GM18519 (cell line): ENCODE data around the gene TRPM5.

Experiments
- ATAC-seq: cut with Tn5 transposase; IDR thresholded peaks from one replicate; pipeline ENCODE4 v1.9.1; 2021; ENCODE audit warnings: mild to moderate bottlenecking, moderate library complexity; ENCODE audit not compliant: unreplicated experiment, low FRiP score

TRPM5 gene

DNA sequence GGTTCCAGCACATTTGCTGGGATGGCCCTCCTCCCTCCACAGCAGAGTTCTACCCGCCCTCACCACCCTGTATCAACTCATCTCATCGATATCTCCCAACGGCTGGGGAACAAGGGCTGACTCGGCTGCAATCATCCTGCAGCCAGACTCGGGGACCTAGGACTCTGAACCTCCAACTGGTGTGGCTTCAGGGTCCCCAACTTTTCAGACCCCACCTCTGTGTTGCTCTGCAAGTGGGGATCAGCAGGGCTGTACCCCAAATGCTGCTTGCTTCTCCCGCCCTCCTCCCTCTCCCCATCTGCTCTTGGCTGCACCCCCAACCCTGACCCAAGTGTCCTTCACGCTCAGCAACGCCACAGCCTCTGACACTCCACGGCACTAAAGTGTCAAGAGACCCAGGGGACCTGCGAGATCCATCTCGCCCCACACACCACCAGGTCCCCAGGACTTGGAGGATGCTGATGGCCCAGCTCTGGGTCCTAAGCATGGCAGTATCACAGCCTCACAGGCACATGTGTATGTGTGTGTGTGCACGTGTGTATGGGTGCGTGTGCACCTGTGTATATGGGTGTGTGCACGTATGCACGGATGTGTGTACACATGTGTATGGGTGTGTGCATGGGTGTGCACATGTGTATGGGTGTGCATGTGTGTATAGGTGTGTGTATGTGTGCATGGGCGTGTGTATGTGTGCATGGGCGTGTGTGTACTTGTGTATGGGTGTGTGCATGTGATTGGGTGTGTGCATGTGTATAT lies 26.9 kb upstream of the TRPM5 start:
- no peak for ATAC-seq

DNA sequence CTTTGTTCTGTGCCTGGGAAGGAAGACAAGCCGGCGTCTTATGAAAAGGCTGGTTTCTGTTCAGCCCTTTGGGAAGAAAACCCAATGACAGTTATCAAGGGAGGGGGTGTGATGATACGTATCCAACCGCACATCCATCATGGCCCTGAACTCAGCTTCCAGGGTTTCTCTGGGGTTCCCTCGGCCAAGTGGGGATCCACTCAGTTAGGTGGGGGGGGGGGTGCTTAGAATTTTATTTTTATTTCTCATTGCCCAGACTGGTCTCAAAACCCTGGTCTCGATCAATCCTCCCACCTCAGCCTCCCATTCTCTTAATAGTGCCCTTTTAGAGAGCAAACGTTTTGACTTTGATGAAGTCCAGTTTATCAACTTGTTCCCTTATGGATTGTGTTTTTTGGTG lies 26.2 kb upstream of the TRPM5 start:
- no peak for ATAC-seq

DNA sequence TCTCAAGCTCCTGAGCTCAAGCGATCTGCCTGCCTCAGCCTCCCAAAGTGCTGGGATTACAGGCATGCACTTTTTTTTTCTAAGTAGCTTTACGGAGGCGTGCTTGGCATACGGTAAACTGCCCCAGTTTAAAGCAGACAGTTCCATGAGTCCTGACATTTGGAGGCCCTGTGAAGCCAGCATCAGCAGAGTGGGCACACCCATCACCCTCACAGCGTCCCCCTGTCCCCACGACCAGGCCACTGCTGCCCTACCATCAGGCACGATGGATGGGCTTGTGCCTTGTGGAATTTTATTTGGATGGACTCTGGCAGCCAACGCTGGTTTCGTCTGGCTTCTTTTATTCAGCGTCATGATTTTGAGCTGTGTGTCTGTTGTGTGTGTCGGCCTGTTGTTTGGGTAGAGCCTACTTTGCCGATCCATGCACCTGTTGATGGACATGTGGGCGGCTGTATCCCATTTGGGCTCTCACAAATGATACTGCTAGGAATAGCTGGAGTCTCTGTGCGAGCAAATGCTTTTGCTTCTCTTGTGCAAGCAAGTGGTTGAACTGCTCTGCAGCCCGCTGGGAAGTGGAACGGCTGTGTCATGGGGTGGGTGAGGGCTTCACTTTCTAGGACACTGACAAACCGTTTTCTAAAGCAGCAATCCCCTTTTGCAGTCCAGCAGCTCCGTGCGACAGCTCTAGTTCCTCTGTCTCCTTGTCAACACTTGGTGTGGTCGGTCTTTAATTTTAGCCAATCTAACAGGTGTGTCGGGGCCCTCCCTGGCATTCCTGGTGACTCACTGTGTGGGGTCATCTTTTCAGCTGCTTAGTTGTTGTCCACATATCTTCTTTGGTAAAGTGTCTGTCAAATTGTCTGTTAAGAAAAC lies 24.3 kb upstream of the TRPM5 start:
- ATAC-seq, result no peak

DNA sequence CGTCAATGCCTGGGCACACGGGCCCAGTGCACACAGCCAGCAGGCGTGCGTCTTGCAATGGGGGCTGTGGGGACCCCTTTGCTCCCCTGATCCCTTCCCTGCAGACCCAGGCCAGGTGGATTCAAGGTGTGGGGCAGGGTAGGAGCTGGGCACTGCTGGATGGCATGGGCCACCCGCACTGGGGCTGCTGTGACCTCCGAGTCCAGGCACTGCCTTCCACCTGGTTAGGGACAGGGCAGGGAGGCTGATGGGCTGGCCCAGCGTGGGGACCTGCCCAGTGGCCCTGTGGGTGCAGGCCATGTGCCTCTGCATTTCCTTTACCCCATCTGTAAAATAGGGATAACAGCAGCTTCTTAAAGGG lies 23.4 kb upstream of the TRPM5 start:
- ATAC-seq, result no peak

DNA sequence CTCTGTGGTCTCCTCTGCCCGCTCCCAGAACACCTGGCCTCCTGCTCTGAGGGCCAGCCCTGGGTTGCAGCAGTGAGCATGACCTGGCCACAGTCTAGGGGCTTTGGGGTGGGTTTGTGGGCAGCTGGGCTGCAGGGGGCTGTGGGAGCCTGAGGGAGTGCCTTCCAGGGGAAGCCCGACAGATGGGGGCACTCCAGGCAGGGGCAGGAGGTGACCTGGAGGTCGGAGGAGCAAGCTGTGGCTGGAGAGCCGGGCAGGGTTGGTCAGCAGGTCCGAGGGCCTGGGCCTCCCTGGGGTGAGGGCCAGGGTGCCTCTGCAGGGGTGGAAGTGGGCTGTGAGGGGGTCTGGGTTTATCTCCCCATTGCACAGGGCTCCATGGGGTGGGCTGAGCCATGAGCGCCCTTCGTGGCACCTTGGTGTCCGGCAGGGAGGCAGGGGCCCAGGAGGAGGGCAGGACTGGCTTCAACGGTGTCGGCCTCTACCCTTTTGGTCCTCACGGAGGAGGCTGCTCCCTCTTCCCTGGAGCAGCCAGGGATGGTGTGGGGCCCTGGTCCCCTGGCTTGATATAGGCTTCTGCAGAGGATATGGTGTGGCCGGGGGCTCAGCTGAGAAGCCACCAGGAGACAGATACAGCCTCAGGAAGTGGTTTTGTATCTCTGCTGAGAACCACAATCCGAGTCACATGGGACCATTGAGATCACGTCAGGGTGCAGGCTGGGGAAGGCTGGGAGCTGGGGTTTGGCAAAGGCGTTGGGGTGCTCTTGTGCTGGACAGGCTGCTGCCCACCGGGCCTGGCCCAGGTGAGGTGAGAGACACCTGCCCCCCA lies 22.8 kb upstream of the TRPM5 start:
- no peak for ATAC-seq

DNA sequence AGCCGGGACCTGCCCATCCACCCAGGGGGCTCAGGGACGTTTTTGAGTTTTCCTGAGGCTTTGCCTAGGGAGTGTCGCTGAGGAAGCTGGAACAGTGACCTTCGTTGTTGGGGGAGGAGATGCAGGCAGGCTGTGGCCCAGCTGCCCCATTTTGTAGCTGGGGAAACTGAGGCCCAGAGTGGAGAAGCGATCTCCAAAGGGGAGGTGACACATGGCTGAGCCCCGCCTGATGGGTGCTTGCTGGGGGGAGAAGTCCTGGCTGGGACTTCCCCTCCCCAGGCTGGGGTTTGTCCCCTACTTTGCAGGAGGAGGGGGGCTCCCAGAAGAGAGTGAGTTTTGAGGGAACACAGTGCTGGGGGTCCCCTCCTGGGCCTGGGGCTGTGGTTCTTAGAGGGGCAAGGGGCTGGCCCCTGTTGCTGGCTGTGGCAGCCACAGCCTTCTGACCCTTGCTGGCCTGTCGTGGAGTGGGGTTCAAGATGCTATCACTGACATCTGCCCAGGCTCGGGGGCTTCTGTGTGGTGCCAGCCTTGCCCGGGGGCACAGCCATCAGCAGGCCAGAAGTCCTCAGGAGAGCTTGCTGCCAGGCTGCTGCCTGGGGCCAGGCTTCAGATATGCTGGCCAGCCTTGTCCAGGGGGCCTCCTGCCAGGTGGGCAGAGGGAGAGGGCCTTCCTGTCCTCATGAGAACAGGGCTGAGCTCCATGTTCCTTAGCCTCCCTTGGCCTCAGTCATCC lies 21.9 kb upstream of the TRPM5 start:
- ATAC-seq, result no peak

DNA sequence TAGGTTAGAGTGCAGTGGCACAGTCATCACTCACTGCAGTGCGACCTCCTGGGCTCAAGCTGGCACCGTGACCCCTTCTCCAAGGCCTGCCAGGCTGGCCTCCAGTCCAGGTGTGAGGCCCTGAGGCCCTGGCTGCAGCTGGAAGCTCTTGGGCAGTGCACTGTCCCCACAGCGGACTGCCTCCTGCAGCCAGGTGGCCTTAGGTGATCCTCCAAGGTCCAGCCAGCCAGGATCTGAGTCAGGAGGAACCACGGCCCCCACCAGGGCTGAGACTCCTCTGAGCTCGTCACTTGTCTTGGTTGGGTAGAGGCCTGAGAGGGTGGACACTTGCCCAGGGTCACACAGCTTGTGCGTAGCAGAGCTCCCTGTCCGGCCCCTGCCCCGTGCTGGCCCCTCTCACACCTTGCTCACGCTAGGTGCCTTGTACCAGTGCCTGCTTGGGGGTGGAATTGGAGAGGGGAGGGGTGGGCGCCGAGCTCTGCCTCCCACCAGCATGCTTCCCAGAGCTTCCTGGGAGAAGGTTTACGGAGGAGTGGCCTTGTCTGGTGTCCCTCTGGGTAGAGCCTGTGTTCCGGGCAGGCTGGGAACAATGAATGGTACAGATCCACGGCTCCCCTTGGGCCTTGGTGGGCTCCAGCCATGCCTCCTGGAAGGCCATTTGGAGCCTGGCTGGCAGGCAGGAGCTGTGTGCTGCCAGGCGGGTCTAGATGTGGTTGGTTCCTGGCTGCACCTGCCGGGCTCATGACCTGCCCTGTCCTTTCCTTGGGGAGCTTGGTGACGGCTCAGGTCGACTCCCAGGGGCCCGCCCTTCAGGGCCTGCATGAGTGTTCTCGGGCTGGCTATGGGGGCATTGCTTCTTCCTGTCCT lies 21.1 kb upstream of the TRPM5 start:
- ATAC-seq, result no peak

DNA sequence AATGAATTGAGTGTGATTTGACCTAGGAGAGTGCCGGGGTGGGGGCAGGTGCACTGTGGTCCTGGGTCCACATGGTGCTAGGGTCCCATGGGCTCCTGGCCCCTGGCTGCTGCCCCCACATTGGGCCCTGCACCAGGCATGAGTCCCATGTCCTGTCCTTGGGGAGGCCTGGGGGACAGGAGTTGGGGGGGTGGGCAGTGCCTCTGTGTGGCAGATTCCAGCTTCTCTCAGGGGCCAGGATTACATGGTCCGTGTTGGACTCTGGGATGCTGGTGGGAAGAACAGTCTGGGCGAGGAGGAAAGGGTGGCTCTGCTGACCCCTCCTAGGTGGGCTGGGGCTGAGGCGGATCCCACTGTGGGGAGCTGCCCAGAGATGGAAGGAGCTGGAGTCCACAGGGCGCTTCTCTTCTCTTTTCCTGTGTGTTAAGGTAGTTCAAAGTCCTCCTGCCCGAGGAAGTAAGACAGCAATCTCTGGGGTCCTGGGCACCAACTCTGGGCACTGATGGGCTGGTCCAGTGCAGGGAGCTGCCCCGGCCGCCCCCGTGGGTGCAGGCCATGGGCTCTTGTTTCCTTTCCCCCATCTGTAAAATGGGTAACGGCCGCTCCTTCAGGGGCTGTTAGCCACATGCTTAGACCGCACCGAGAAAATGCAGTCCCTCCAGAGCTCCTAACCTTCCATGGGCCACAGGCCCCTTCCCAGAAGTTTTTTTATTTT lies 20.3 kb upstream of the TRPM5 start:
- no peak for ATAC-seq

DNA sequence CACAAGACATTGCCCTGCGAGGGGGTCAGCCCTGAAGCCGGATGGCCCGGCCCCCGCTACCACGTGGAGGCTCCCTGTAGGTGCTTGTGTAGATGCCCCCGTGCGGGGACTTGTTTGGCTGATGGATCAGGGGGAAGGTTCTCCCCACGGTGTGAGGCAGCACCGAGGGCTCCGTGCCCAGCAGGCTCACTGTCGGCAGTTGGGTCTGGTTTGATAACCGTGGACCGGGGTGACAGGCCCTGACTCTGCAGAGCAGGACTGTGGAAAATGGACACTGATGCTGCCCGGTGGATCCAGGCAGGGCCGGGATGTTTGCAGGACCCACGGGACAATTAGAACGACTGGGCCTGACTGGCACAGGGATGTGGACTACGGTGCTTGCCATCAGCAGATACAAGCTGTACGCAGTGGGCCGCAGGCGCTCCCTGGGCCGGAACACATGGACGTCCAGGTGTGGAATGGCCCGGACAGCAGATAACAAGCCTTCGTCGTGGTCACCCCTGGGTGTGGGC lies 19.5 kb upstream of the TRPM5 start:
- no peak for ATAC-seq

DNA sequence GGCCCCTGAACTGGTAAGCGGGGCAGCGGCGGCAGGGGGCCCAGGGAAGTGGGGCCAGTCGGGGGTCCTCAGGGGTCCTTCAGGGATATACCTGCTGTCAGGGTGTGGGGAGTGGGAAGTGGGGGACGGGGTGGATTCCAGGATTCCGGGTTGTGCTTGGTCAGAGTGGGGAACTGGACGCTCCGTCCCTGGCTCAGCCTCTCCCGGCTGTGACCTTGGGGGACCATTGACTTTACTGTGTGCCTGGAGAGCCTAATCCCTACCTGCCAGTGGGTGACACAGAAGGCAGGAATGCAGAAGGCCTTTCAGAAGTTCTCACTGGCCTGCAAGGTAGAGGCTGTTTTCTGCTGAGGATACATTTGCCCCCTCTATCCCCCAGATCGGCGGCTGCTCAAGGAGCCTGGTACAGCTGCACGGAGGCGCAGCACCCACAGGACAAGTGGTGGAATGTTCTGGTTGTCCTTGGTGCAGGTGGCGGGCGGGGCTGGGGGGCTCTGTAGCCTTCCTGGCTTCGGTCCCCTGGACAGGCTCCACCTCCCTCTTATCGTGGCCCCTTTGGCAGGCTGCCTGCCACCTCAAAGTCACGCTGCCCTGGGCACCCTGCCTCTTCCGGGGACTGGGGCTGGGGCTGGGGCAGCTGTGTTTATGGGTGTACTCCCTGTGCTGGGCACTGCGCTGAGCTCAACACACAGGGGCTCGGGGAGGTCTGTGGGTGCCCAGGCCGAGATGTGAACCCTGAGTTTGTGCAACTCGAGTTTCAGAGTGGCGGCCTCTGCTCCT lies 18.9 kb upstream of the TRPM5 start:
- ATAC-seq, result no peak

DNA sequence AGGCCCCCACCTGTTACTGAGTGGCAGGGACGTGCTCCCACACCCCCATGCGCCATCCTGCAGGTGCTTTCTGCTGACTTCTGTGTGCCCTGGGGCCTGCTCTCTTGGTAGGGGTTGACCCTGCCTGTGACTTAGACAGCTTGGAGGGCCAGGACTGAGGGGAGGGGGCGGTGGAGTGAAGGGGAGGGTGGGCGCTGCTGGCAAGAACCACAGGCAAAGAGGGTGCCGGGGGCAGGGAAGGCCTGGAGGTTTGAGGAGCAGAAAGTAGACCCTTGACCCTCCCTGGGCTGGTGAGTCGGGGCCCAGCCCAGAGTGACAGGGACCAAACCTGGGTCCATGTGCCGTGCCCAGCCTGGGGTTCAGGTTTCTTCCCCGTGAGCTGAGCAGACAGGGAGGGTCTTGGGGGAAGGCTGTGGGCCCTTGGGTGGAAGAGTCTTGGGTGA lies 18.2 kb upstream of the TRPM5 start:
- ATAC-seq, result no peak

DNA sequence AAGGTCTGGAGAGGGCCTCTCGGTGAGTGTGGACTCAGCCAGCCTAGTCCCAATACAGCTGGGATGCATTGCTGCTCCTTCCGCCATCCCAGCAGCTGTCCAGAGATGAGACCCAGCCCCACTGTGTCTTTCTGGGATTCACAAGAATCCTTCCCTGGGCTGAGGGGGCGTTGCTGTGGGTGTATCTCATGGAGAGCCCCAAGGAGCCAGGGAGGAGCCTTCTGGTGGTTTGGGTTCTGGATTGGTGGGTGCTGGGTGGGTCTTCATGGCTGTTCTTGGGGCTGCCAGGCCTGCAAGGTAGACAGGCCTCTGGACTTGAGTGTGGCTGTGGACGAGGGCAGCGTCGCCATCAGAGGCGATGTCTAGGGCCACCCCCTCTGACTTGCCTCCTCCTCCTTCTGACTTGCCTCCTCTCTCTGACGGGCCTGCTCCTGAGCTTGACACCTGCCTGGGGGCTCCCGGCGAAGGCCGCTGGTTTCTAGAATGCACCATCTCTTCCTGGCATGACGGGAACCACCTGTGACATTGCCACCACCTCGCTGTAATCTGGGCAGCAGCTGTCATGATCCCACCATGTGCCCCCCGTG lies 17.7 kb upstream of the TRPM5 start:
- no peak for ATAC-seq

DNA sequence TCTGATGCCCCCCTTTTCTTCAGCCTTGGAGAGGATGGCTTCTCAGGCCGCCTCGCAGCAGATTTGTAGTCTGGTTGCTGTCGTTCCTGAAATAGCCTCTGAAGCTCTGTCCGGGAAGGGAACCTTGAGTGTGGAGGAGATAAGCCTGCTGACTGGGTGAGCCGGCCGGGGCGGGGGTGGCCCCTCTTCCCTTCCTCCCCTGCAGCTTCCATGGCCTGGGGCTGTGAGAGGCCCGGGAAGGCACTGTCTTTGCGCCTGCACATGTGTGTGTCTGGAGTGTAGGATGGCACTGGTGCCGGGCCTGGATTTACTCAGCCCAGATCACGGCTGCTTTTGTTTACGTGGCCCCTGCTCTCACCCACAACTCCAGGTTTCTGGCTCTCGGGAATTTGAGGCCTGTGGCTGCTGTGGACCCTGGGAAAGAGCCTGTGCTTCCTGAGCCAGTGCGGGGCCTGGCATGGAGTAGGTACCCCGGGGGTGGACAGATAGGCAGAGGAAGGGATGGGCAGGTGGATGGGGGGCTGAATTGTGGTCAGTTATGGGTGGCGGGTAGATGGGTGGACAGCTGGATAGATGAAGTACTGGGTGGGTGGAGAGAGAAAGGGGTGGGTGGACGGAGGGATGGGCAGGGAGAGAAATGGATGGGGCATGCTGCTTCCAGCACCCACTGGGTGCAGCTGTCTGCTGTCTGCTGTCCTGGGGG lies 17.1 kb upstream of the TRPM5 start:
- no peak for ATAC-seq

DNA sequence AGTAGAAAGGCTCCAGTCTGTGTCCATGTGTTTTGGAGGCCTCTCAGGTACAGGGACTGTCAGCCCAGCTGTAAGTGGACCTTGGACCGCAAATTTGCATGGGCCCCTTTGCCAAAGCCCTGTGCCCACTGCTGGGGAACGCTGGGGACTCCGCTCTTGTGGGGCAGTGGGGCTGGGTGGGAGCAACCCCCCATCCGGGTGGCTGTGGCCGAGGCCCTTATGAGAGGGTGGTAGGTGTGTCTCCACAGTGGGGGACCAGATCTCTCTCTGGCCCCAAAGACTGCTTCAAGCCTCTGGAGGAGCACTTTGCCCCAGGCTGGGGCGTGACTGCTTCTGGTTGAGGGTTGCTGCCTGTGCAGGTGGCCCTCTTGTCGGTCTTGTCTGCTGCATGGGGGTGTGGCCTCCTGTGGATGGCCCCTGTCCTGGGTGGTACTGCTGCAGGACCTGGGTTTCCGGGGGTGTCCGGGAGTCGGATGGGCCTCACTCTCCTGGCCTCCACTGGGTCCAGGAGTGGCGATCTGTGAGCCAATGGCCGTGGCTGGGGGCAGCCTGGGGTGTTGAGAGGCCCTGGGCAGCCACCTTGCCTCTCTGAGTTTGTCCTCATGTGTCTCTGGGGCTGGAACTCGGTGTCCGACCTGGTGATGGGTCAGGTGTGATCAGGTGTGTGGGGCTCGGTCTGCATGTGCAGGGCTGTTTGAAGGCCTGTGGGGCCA lies 16.4 kb upstream of the TRPM5 start:
- ATAC-seq, result no peak

DNA sequence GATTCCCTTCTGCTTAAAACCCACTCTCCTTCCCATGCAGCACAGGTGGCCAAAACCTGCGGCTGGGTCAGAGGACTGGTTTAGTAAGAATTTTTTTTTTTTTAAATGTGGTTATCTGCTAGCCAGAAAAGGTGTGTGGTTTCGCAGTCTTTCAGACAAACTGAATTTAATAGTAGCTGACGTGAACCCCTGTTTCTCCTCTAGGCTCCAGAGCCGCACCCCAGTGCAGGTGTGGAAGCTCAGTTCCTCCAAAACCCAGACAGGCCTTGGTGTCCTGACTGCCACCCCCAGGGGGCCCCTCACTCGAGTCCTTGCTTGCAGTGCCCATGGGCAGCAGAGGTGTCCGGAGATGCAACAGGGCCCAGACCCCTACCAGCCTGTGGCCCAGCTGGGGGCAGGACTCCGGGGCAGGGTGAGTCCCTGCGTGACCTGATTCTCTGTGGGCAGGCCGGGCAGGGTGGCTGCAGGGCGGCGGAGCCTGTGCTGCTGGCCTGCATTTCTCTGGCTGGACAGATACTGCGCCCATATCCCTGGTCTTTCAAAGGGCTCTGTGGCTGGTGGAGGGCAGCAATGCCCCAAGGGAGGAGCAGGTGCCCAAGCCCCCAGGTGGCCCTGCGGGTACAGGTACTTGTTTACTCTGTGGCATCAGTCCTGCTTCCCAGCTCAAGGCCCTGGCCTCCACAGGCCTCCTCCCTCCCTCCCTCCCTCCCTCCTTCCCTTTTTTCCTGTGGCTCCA lies 15.7 kb upstream of the TRPM5 start:
- ATAC-seq, result no peak
